KBM-7 (cell line): Measurements from ENCODE around the gene FAM193A.
"Not testable (repeated sequence)": the region's sequence is repeated elsewhere in the genome, so short reads cannot be mapped to it uniquely, and the experiment has no call there.

Source experiments
- DNase-seq: peaks from one replicate; pipeline ENCODE4 v3.0.0-alpha.2; 2015
- in situ Hi-C: fragments of 300-500 bp; cut with MboI; formaldehyde crosslinking; loops from 2 replicates; pipeline ENCODE4 v1.14.3; 2020; ENCODE audit warnings: low sequenced_read_pairs, low pct_unique_long_range_greater_than_20kb, mixed read lengths

The FAM193A gene

DNA sequence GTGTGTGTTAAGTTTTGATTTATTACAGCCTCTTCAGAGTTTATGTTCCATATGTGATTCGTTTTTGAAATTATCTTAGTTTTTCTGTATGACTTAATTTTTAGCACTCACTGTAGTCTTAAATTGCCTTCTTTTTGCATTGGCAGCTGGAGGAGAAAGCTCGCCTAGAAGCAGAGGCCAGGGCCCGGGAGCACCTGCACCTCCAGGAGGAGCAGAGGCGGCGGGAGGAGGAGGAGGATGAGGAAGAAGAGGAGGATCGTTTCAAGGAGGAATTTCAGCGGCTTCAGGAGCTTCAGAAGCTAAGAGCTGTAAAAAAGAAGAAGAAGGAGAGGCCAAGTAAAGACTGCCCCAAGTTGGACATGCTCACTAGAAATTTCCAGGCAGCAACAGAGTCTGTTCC lies 163.1 kb downstream of the FAM193A start:
- no peak for DNase-seq
- in situ Hi-C loops: no loop called here

- DNase-seq: no peak
- in situ Hi-C loops: no loop called here
These were observed 163.6 kb downstream of the FAM193A start for GRCh38 chr4:2700031-2700430.

DNA sequence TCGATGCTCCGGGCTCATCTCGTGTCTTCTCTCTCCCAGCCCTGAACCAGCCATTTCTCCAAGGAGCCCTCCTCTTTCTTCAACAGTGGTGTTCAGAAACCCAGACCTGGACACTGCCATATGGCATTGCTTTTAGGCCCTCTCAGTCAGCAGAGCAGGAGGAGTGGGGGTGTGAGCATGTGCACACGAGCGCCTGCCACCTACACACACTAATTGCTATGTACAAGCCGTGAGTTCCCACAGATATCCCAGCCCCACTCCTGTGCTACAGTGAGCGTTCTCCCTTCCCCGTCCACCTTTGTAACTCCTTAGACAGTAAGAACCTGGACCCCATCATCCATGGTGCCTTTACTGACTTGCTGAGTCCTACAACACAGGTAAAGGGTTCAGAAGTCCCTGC lies 165.9 kb downstream of the FAM193A start:
- in situ Hi-C loops: no loop called here
- DNase-seq: no peak

- no peak for DNase-seq
- in situ Hi-C loops: no loop called here
These were observed 166.3 kb downstream of the FAM193A start for GRCh38 chr4:2702770-2703169.

DNA sequence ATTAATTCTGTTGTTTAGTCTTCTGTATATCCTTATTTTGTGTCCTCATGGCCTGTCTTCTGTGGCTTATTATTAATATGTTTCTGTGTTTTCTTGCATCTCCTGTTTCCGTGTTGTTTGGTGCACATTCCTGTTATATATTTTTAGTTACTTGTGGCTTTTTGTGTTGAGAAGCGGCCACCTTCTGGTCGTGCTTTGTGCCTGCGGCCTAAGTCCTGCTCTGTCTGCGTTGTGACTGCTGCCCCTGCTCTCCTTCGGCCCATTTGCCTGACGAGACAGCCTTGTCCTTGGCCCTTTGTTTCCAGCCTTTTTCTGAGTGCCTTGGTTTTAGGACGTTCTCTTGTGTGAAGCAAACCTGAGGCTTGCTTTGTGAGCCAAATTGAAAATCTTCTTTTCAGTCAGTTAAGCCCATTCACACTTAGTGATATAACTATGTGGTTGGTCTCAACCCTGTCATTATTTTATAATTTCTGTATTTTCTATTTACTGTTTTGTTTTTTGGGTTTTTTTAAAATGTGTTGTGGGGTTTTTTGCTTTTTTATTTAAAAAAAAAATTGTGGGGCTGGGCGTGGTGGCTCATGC lies 175.9 kb downstream of the FAM193A start:
- in situ Hi-C loops: no loop called here
- DNase-seq: peak; percentile 59

- DNase-seq: no peak
- in situ Hi-C loops: no loop called here
These were observed 176.9 kb downstream of the FAM193A start for GRCh38 chr4:2713337-2713736.

DNA sequence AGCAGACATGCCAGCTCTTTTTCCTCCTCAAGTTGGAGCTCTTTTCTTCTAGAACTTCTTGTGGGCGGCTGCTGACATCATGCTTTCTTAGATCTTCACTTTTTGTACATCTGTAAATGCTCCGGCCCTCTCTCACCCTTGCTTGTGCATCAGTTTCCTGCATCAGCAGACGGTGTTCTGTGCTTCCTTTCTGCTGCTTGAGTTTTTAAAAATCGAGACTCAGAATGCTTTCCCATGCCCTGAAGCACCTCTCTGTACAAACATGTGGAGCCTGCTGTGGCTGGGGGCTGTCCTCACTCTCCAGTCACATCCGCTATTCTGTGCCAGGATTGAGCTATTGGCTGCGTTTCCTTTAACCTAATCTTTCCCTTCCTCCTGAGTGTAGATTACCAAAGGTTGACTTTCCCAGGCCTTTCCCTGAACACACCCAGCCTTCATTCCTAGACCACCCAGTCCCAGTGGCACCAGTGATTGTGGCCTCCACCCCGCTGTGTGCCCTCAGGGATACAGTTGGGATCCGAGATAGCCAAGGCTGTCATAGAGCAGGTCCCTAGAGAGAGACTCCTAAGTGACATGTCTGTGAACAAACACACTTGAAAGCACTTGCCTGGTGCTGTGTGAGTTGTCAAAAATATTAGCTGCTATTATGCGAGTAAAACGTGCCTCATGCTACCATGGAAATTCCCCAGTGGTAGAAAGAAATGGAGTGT lies 177.8 kb downstream of the FAM193A start:
- no peak for DNase-seq
- in situ Hi-C loops: no loop called here

DNA sequence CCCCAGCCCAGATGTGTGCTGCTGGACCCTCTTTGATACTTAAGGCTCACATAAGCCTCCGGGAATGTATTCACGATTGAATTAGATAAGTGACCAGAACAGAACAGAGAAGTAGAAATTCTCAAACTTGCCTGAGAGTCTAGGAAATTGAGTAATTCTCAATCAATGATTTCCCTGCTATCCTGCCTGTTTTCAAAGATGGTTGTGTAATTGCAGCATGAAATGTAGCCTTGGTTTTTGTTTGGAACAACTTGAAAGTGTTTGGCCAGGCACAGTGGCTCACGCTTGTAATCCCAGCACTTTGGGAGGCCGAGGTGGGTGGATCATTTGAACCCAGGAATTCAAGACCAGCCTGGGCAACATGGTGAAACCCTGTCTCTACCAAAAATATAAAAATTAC lies 178.5 kb downstream of the FAM193A start:
- in situ Hi-C loops: no loop called here
- no peak for DNase-seq

DNA sequence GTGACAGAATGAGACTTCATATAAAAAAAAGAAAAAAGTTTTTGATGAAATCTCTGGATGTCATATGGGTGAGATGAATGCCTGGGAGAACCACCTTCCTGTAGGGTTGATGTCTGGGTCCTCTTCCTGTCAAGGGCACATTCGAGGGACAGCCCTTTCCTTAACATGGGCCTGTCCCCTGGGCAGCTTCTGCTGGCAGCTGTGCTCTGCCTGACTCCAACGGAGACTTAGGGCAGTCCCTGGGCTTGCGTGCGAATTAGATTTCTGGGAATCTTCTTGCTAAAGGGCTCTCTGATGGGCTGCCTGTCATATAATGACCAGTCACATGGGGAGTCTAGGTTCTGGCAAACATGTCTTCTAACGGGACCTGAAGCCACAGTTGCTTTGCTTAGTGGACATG lies 179.0 kb downstream of the FAM193A start:
- DNase-seq: no peak
- in situ Hi-C loops: no loop called here

- in situ Hi-C loops: no loop called here
- DNase-seq: no peak
These were observed 179.8 kb downstream of the FAM193A start for GRCh38 chr4:2716236-2716635.

DNA sequence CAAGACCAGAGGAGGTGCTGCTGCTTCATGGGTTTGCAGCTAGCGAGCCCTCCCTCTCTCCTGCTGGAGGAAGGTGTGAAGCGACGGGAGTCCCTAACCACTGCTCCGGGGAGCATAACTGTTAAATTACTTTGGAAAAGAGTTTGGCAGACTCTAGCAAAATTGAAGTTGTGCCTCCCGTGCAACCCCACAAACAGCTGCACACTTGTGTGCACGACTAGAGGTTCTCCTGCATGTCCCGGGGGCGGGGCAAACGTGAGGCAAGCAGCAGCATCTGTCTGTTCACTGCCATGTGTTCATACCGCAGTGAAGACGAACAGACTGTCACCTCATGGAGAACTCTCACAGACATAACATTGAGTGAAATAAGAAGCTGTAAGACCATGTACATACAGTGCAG lies 185.1 kb downstream of the FAM193A start:
- in situ Hi-C loops: no loop called here

DNA sequence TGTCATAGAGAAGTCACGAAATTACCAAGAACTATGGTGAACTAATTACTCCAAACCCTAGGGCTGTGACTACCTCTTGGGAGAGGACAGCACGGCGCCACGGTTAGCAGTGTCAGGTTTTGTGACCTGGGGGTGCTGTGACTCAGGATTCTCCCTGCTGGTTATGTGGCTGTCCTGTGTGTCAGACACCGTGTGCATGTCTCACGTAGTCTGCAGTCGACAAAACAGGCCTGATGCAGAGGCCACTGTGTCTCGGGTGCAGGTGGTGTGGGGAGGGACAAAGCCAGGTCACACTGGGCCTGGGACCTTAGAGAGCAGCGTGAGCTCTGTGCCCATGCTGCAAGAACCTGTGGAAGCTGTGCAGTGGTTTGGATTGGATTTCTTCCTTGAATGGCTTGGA lies 185.6 kb downstream of the FAM193A start:
- in situ Hi-C loops: no loop called here
- DNase-seq: no peak

More for the DNA sequence above, 185.1 kb downstream of the FAM193A start:
- no peak for DNase-seq

- in situ Hi-C loops: no loop called here
- no peak for DNase-seq
These were observed 187.3 kb downstream of the FAM193A start for GRCh38 chr4:2723751-2724150.

GRCh38 chr4:2725380-2725779 lies 188.9 kb downstream of the FAM193A start:
- in situ Hi-C loops: no loop called here
- no peak for DNase-seq

DNA sequence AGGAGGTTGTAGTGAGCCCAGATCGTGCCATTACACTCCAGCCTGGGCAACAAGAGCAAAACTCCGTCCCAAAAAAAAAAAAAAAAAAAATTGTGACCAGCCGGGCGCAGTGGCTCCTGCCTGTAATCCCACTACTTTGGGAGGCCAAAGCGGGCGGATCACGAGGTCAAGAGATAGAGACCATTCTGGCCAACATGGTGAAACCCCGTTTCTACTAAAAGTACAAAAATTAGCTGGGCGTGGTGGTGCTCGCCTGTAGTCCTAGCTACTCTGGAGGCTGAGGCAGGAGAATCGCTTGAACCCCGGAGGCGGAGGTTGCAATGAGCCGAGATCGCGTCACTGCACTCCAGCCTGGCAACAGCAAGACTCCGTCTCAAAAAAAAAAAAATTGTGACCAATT lies 190.4 kb downstream of the FAM193A start:
- in situ Hi-C loops, DNase-seq: not testable (repeated sequence)

GRCh38 chr4:2728221-2728620 lies 191.8 kb downstream of the FAM193A start:
- in situ Hi-C loops: no loop called here
- DNase-seq: no peak

DNA sequence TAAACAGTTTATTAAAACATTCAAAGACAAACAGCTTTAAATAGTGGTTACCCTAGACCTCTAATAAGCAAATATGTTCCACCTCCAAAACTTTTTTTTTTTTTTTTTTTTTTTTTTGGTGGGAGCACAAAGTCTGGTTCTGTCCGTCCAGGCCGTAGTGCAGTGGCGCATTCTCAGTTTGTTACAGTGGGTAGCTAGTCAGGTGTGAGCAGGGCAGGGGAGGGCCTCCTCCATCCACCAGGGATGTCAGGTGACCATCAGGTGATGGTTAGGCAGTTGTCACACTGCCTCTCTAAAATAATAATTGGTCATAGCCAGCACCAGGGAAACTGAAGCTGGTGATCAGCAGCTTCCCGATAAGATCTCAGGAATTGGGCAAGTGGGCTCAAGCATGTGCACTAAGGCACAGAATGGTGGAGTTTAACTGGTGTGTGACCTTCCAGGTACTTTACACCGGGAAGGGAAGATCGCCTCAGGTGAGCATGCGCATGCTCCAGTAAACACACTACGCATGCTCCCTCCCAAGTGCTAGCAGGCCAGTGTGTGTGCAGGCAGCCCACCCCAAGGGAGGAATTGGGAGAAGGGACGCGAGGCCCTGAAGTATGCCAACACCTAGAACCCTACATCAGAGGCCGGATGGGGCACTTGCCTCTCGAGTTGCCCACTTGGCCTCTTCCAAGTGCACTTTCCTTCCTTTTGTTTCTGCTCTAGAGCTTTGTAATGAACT lies 192.5 kb downstream of the FAM193A start:
- no peak for DNase-seq
- in situ Hi-C loops: no loop called here

DNA sequence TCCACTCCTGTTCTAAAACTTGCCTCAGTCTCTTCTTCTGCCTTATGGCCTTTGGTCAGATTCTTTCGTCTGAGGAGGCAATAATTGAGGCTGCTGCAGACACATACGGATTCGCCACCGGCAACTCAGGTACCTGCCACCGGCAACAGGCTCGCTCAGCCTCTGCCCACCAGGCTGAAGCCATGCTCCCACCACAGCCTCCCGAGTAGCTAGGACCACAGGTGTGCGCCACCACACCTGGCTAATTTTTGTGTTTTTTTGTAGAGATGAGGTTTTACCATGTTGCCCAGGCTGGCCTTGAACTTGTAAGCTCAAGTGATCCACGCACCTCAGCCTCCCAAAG lies 193.1 kb downstream of the FAM193A start:
- DNase-seq: no peak
- in situ Hi-C loops: no loop called here

DNA sequence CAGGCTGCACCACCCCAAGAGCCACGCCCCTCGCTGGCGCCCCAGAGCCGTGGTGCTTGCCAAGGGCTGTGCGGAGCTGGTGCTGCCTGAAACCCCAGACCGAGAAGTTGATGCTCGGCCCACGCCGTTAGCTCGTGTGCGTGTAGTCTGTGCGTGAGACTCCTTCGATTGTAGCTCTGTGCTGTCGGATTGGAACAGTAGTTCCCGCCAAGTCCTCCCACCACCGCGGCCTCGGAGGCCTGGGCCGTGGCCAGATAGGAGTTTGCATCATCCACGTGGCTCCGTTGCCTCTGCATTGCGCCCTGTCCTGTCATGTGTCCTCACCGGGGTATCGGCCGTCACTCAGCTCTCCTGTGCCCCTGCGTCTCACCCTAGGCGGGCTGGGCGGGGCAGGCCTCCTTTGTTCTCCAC lies 195.5 kb downstream of the FAM193A start:
- in situ Hi-C loops: no loop called here
- no peak for DNase-seq

DNA sequence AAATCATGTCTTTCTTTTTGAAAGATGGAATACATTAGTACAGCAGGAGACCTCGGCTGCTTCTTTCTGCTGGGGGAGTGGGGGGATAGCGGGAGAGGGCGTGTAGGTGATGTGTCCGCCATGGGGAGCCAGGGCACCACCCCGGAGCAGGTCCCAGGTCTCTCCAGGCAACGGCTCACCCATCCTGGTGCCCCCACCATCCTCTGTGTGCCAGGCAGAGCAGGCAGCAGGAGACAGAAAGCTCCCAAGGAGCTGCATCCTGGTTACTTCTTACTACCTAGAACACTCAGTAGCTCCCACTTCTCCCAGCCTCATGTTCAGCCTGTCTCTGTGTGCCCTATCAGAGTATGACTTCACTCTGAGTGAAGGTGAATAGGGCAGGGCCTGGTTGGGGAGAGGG lies 196.1 kb downstream of the FAM193A start:
- DNase-seq: no peak
- in situ Hi-C loops: no loop called here
